GM19351 (cell line): Measurements from ENCODE around the gene SCN4B.

Experiments
- ATAC-seq: cut with Tn5 transposase; IDR thresholded peaks from one replicate; pipeline ENCODE4 v1.9.1; 2021; ENCODE audit warnings: mild to moderate bottlenecking, moderate library complexity; ENCODE audit not compliant: unreplicated experiment

Gene SCN4B

DNA sequence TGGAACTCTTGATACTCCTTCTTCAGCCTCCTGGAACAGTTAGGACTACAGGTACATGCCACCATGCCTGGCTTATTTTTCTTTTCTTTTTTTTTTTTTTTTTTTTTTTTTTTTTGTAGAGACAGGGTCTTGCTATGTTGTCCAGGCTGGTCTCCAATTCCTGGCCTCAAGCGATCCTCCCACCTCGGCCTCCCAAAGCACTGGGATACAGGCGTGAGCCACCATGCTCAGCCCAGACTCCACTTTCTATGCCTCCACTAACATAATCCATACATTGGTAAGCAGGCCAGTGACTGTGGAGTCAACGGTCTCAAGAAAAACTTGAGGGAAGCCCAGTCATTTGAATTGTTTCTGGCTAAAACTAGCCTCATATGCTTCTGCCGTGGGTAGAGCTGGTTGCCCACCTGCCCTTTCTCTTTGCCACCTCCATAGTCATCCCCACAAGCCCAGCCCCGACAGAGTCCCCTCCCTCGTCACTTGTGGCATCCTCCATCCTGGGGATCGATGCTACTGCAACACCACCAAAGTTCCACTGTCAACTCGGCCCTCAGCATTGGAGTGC lies 21.5 kb upstream of the SCN4B start:
- ATAC-seq = no peak

- no peak for ATAC-seq
Observed at GRCh38 chr11:118172356-118172755, 19.7 kb upstream of the SCN4B start.

DNA sequence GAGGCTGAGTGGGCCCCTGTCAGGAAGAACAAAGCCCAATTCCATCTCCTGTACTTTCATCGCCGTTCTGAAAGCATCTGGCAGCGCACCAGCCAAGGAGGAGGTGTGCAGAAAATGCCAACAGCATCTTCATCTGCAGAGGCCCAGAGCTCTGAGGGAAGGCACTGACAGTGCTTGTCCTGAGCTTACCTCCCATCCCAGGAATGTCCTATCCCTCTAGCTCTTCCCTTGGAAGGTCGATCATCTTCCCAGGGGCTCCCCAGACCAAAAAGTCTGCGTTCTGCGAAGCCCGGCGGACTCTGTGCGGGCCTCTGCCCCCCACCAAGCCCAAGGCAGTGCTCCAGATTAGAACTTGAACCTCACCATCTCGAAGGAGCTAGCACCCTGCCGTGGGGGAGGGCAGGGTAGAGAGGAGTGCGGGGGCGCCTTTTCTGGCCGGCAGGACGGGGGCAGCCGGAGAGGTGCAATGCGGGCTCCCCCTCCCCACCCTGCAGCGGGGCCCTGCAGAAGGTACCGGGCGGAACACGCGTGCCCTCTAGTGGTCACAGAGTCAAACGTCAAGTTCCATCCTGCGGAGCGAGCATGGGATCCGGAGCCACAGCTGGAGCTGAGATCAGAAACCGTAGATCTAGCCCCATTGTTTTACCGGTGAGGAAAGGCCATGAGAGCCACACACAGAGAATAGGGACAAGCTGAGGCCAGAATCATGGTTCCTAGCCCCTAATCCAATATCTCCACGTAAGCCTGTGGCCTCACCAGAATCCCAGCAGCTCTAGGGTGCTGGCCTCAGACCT lies 18.8 kb upstream of the SCN4B start:
- ATAC-seq = no peak

- ATAC-seq = no peak
Observed at GRCh38 chr11:118170882-118171268, 18.3 kb upstream of the SCN4B start.

- ATAC-seq = no peak
Observed at GRCh38 chr11:118170231-118170630, 17.6 kb upstream of the SCN4B start.

DNA sequence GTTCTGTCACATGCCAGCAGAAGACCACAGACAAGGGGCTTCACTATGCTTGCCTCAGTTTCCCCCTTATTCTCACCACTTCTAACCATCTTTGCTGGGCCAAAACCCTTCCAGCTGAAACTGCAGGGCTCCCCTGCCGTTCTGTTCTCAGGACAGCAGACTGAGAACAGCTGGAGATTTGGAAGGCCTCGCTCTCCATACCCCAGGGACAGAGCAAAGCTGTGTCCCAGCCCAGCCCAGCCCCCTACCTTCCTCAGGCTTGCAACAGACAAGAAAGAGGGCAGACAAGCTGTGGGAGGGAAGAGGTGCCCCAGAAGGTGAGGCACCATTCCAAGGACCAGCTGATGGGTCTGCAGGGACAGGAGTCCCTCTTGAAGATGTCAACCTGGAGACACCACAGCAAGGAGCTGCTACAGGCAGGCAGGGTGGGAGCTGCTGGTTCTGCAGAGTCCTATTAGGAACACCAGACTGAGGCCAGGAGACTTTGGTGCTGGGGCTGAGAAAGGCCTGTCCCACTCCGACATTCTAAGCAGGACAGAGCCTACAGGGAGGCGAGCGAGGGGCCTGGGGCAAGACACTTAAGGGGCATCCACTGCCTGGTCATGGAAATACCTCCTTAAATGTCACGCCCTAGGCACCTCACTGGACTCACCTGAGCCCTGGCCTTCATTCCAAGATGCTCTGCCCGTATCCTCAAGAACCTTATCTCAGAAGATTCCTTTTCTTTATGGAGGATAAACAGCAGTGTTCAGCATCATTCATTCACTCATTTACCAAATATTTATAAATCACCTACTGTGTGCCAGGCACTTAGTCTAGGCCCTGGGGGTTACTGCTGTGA lies 16.9 kb upstream of the SCN4B start:
- ATAC-seq = no peak

GRCh38 chr11:118168751-118169150 lies 16.1 kb upstream of the SCN4B start:
- ATAC-seq = no peak

- ATAC-seq = no peak
Observed at GRCh38 chr11:118168316-118168715, 15.7 kb upstream of the SCN4B start.

- no peak for ATAC-seq
Observed at GRCh38 chr11:118167906-118168305, 15.3 kb upstream of the SCN4B start.

DNA sequence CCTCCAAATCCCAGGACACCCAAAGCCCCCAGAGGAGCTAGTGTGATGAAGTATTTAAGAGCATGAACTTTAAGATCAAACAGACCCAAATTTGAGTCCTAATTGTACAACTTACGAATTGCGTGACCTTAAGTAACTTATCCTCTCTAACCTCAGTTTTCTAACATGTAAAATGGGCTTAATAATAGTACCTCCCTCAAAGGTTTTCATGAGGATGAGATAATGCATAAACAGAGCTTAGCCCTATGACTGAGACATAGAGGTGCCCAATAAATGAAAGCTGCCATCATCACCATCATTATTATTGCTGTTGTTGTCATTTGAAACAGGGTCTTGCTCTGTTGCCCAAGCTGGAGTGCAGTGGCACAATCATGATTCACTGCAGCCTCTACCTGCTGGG lies 14.6 kb upstream of the SCN4B start:
- no peak for ATAC-seq

- ATAC-seq = no peak
Observed at GRCh38 chr11:118166641-118167040, 14.0 kb upstream of the SCN4B start.

GRCh38 chr11:118164885-118165284 lies 12.3 kb upstream of the SCN4B start:
- no peak for ATAC-seq

- no peak for ATAC-seq
Observed at GRCh38 chr11:118163494-118163893, 10.9 kb upstream of the SCN4B start.

DNA sequence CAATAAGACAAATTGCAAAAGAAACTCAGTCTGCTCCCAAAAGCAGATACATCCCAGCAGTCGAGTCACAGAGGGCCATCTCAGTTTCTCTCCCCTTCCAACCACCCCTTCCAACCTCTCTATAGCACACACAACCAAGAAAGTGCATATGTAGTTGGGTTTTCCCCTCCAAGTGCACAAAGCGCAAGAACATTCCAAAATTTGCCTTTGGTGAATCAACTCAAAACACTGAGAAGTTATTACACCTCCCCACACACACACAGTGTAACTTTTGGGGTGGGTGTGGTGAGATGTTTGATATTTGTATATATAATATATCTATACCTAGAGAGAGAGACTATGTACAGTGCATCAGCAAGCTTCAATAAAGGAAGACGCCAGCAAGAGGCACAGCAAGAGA lies 10.2 kb upstream of the SCN4B start:
- no peak for ATAC-seq

GRCh38 chr11:118161786-118162185 lies 9.2 kb upstream of the SCN4B start:
- ATAC-seq = no peak

- no peak for ATAC-seq
Observed at GRCh38 chr11:118157186-118157895, 4.7 kb upstream of the SCN4B start.

GRCh38 chr11:118156531-118157185 lies 4.0 kb upstream of the SCN4B start:
- ATAC-seq = no peak

GRCh38 chr11:118155776-118156530 lies 3.3 kb upstream of the SCN4B start:
- ATAC-seq = no peak

- ATAC-seq = no peak
Observed at GRCh38 chr11:118154641-118155040, 2.0 kb upstream of the SCN4B start.

GRCh38 chr11:118153976-118154375 lies 1.4 kb upstream of the SCN4B start:
- no peak for ATAC-seq
